PFSK-1 (cell line): Measurements from ENCODE around the gene DNAJC25.

ENCODE experiments used
- FOXP2 ChIP-seq: optimal IDR thresholded peaks from 2 replicates; pipeline ENCODE3; 2011; ENCODE audit warnings: borderline replicate concordance, control low read depth, inconsistent platforms; ENCODE audit not compliant: insufficient read depth; ENCODE audit errors: extremely low read length, extremely low read depth
- POLR2AphosphoS5 ChIP-seq: IDR thresholded peaks from 2 replicates; pipeline ENCODE4 v1.6.1; 2012; ENCODE audit warnings: low read depth, mild to moderate bottlenecking, control low read depth, low read length, moderate library complexity
- REST ChIP-seq, 2 experiments: IDR thresholded peaks; 2 replicates each; pipeline versions ENCODE4 v1.6.1 to v1.8.0; 2011 to 2012; ENCODE audit warnings: low read depth in 2 of 2, low read length in 2 of 2, control low read depth in 1 of 2, inconsistent platforms in 1 of 2, mild to moderate bottlenecking in 1 of 2, moderate library complexity in 1 of 2; ENCODE audit not compliant: insufficient read depth in 1 of 2
- SIN3A ChIP-seq: IDR thresholded peaks from 2 replicates; pipeline ENCODE4 v1.6.1; 2012; ENCODE audit warnings: mild to moderate bottlenecking, low read length, moderate library complexity, borderline replicate concordance; ENCODE audit not compliant: insufficient read depth
- TAF1 ChIP-seq: IDR thresholded peaks from 2 replicates; pipeline ENCODE4 v1.6.1; 2012; ENCODE audit warnings: low read length, control low read depth, borderline replicate concordance; ENCODE audit not compliant: insufficient read depth

GRCh38 chr9:111599092-111599954 lies 31.8 kb upstream of the DNAJC25 start, which contains the start of gene PTGR1:
- TF ChIP-seq TAF1: peak; percentile 53; the same call in 1 of the 2 replicates
- no peak for TF ChIP-seq POLR2AphosphoS5
- TF ChIP-seq REST (IDR thresholded peaks at IDR 0.05; ENCODE audit: insufficient read depth in 1 of 2, low read depth in 2 of 2, low read length in 2 of 2): no peak
- no peak for TF ChIP-seq SIN3A
- no peak for TF ChIP-seq FOXP2
